Articular chondrocyte of knee joint (primary cell): Measurements from ENCODE around the gene RSPH3. TPM values are rescaled to one million over a fixed set of nuclear protein-coding genes. Genes with fewer than 3 reads are reported as not detected.

Source experiments
- small RNA-seq: library from RNA; depleted of rRNA; stranded (forward); fragments of <200 nt; gene quantifications from one replicate; pipeline ENCODE3, GENCODE V24; 2012
- total RNA-seq: library from RNA; depleted of rRNA; stranded (reverse); fragments of >200 nt; gene quantifications from 2 replicates; pipeline ENCODE4 v1.2.3, GENCODE V29; 2012

The RSPH3 gene, protein sequence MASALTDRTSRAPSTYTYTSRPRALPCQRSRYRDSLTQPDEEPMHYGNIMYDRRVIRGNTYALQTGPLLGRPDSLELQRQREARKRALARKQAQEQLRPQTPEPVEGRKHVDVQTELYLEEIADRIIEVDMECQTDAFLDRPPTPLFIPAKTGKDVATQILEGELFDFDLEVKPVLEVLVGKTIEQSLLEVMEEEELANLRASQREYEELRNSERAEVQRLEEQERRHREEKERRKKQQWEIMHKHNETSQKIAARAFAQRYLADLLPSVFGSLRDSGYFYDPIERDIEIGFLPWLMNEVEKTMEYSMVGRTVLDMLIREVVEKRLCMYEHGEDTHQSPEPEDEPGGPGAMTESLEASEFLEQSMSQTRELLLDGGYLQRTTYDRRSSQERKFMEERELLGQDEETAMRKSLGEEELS
- 11.5 and 12.3 TPM in 2 replicates for total RNA-seq

GRCh38 chr6:158999666-159000403 lies at the start of gene RSPH3:
Gene RSPH3, minus strand, starts transcription at chr6:159000202. Its CDS starts 652 bp downstream, at chr6:158999550.

GRCh38 chr6:159044899-159045727 lies 45.1 kb upstream of the RSPH3 start, which contains the start of gene TAGAP:
Gene TAGAP, minus strand, starts transcription at chr6:159044991. Its CDS starts 845 bp downstream, at chr6:159044146.

Small RNA genes within 50 kb of the gene (small RNA-seq; reads per million reads assigned to genes)
- gene RNU6-293P: not detected

Other genes with a start within 250 kb of the RSPH3 start
- 87.9 and 94.5 TPM in 2 replicates for gene EZR, start 180.8 kb downstream of the RSPH3 start, total RNA-seq
- 0.11 TPM in 1 of 2 replicates, not detected in the other for gene TAGAP, start 44.8 kb upstream of the RSPH3 start, total RNA-seq
- 30.5 and 34.9 TPM in 2 replicates for gene FNDC1, start 169.2 kb upstream of the RSPH3 start, total RNA-seq